Placental epithelial cell (primary cell): ENCODE measurements around the gene P2RY10. TPM values are rescaled to one million over a fixed set of nuclear protein-coding genes. Genes with fewer than 3 reads are reported as not detected.

Experiments used
- total RNA-seq: library from RNA; depleted of rRNA; stranded (reverse); fragments of >200 nt; gene quantifications from 2 replicates; pipeline ENCODE4 v1.2.3, GENCODE V29; 2012

Gene P2RY10, protein sequence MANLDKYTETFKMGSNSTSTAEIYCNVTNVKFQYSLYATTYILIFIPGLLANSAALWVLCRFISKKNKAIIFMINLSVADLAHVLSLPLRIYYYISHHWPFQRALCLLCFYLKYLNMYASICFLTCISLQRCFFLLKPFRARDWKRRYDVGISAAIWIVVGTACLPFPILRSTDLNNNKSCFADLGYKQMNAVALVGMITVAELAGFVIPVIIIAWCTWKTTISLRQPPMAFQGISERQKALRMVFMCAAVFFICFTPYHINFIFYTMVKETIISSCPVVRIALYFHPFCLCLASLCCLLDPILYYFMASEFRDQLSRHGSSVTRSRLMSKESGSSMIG
- total RNA-seq: not detected in 2 replicates

GRCh38 chrX:78945186-78945912 lies at the start of gene P2RY10:
TSS of gene P2RY10 (plus strand) at chrX:78945391. CDS start at chrX:78960521, 15,130 bp downstream.

Other genes starting within 250 kb of the P2RY10 start
- not detected in 2 replicates for gene LPAR4, start 197.7 kb upstream of the P2RY10 start, total RNA-seq
- gene GPR174, start 199.3 kb downstream of the P2RY10 start, total RNA-seq: under 0.01 TPM in 1 of 2 replicates, not detected in the other